GM12892 (cell line): ENCODE data around the gene RUNDC3A.

Experiments
- POLR2A ChIP-seq: IDR thresholded peaks from 2 replicates; pipeline ENCODE4 v1.6.1; 2011; ENCODE audit warnings: low read depth, low read length, control low read depth
- POLR2AphosphoS5 ChIP-seq: IDR thresholded peaks from 2 replicates; pipeline ENCODE4 v1.6.1; 2011; ENCODE audit warnings: low read depth, low read length, control low read depth
- TAF1 ChIP-seq: IDR thresholded peaks from 2 replicates; pipeline ENCODE4 v1.6.1; 2011; ENCODE audit warnings: low read depth, mild to moderate bottlenecking, control low read depth, low read length, borderline replicate concordance

DNA sequence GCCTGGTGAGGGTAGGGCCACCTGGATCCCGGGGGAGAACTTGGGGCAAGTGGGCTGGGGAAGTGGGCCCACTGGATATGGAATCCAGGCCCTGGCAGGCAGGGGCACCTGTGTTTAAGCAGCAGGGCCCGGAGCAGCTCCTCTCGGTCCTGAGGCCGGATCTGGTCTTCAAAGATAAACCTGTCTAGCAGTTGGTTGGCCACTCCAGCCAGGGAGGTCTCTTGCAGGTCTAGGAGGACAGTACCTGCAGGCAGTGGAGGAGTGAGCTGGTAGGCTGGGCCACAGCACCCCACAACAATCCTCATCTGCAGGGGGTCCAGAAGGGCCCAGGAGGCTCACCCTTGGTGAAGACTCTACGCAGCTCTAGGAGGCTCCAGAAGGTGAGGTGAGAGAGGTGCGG lies 48.1 kb upstream of the RUNDC3A start:
- TF ChIP-seq POLR2AphosphoS5 (no peak), TAF1 (no peak), POLR2A (no peak)
